Dermis blood vessel endothelial cell (primary cell): Measurements from ENCODE around the gene PDZRN3. TPM values are rescaled to one million over a fixed set of nuclear protein-coding genes. Genes with fewer than 3 reads are reported as not detected.

Experiments used
- DNase-seq: peaks from one replicate; pipeline ENCODE4 v3.0.0; 2010
- total RNA-seq: library from RNA; depleted of rRNA; stranded (reverse); fragments of >200 nt; gene quantifications from 2 replicates; pipeline ENCODE4 v1.2.3, GENCODE V29; 2014

PDZRN3 gene
- total RNA-seq, 1 donor from 2014 or later: under 0.01 TPM

DNA sequence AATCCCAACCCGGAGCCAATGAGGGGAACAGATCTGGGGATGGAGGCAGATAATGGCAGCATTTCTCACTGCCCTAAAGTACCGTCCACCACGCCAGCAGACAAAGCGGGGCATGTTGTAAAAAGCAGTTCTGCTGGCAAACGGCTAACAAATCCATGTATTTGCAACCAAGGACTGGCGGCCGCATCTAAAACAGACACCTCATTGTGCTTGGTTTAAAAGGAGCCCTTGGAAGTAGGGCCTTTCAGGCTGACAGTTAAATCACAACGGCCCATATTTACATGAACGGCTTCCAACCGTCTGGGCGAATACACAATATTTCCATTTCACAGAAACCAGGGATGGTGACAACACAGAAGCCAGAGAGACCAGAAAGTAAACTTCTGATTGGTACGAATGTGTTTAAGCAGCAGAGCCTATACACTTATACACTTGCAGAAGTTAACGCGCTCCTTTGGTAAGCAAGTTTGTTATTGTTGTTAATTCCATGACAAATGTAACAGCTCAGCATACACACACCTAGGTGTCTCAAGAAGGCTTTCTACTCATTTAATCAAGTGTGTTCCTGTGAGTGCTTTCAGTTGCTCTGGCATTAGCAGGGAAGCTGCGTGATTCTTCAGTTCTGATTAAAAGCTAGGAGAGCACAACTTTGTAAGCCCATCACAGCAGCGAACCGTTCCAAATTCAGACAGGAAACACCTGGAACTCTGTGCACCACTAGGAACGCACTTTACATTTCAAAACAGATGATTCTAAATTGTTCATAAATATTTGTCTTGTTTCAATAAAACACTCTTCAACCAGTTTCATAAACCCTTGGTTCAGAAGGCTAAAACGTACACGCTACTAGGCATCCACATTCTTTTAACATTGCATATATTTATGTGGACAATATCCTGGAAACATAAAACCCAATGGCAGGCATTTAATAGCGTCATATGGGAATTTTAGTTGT lies 112.9 kb downstream of the PDZRN3 start:
- DNase-seq: peak; percentile 2

DNA sequence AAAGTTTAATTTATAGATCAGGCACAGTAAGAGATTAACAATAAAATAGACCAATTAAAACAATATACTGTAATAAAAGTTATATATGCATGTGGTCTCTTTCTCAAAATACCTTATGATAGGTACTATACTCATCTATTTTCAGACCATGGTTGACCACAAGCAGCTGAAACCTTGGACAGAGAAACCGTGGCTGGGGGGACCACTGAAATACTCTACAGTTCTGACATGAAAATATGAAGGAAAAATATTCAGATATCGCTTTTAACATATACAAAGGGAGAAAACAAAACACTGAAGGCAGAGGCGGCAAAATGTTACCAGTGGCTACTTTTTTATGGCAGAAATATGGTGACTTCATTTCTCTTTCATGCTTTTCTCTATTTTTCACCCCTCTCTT lies 114.0 kb downstream of the PDZRN3 start:
- DNase-seq: no peak

DNA sequence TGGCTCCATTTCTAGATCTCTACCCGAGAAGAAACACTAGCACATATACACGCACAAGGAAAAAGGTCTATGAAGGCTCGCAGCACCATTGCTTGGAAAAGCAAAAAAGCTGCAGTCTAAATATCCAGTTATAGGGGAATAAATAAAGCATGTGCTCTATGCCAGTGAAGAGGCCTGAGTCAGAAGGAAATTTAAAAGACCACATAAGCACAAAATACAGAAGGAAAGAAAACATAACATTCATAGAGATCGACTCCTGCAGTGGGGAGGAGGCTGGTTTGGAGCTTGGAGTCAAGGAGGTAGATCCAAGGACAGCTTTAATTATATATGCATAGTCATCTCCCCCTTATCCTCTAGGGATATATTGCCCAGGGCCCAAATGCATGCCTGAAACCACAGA lies 114.4 kb downstream of the PDZRN3 start:
- DNase-seq: no peak

DNA sequence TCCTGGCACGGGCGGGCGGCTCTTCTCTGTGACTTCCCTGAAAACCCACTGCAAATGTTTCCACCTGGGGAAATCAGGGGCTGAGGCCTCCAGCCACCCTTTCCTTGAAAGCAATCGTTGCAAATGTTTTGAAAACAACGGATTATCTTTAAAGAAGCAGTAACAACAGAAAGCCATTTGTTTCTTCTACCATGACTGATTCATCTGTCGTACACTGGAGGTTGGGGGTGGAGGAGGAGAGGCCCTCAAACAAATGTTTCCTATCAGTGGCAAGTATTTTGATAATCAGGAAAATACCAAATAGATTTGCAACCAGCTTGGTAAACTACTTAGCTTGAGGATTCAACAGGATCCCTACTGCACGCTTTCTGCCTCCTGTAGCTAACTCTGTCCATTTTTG lies 114.9 kb downstream of the PDZRN3 start:
- DNase-seq: no peak

DNA sequence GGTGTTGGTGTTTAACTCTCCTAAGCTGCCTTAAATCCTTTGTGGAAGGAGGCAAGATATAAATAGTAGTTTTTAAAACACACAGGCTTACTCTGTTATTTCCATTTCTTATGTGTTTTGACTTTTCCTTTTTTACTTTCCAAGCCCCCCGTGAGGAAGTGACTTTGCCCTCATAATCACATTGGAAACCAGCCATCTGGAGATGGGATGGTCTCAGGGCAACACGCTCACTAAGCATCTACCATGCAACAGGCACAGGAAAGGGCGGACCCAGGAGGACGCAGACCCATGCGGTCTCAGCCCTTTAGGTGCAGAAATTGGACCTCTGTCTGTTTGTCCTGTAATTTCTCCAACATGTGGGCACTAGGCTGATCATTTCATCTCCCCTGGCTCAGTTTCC lies 115.7 kb downstream of the PDZRN3 start:
- DNase-seq: no peak

DNA sequence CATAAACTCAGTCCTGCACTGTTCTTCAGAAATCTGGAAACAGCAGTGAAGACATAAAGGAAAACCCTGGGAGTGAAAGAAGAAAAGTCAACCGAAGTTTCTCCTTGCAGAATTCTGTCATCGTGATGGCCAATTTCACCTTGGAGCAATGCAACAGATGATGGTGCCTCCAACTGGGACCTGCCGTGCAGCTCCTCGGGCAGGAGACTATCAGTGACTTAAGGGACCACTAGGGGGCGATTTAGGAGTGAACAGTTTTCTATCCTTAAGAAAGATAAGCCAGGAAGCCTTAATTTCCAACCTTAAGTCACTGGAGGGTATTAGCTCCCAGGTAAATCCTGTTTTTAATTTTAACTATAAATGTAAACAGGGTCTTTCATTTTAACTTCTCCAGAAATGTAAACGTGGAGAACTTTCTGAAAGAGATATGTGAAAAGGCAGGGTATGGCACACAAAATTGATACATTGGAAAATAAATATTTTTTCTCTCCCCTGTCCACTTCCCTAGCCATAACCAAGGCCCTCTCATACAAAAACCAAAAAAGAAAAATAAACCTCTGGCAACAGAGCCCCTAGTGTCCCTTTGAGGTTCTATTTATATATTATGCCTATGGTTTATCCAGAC lies 116.3 kb downstream of the PDZRN3 start:
- peak; percentile 60 for DNase-seq

DNA sequence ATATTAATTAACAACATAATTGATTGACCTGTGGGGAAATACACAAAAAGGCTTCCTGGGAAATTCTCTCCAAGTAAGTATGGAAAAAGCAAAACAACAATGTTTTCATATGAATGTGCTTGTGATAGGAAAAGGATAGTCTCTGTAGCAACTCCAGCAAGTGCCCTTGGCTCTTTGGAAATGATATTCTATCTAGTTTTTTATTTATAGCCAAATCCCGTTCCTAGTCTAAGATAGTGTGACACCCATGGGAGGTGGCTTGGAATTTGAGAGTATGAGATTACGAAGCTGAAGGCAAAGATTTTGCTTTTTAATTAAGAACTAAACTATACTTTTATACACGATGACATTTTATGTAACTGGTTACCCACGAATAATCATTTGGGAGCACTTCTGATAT lies 119.9 kb downstream of the PDZRN3 start:
- DNase-seq: no peak

DNA sequence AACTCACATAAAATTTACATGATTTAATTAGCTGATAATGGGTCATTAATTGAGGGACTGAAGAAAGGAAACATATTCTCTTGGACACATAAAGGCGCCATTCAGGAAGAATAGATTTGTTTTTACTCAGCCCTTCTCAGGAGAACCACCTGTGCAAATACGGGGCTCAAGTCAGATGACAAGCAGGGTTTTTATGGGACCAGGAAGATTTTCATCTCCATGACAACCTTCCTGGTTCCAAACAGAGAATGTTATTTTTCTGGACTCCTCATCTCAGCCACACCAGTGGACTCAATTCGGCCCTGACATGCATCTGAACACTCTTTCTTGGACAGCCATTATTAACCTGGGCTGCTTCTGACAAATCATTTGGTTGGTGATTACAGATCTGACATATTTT lies 120.5 kb downstream of the PDZRN3 start:
- DNase-seq: no peak

DNA sequence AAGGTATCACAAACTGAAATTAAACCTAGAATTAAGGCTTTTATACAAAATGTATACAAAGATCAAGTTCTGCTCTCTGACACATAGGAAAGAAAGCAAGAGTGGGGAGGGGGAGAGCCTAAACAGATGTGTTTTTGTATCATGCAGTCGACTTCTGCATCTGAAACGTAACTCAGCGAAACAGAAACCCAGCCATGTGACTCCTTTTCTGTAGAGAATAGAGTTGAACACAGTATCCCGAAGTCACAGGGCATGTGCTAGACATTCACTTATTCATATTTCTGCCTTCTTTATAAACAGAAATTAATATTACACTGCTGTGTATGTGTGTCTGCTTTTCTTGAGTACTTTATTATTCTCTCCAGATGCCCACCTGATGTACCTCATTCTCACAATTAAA lies 121.0 kb downstream of the PDZRN3 start:
- DNase-seq: no peak

DNA sequence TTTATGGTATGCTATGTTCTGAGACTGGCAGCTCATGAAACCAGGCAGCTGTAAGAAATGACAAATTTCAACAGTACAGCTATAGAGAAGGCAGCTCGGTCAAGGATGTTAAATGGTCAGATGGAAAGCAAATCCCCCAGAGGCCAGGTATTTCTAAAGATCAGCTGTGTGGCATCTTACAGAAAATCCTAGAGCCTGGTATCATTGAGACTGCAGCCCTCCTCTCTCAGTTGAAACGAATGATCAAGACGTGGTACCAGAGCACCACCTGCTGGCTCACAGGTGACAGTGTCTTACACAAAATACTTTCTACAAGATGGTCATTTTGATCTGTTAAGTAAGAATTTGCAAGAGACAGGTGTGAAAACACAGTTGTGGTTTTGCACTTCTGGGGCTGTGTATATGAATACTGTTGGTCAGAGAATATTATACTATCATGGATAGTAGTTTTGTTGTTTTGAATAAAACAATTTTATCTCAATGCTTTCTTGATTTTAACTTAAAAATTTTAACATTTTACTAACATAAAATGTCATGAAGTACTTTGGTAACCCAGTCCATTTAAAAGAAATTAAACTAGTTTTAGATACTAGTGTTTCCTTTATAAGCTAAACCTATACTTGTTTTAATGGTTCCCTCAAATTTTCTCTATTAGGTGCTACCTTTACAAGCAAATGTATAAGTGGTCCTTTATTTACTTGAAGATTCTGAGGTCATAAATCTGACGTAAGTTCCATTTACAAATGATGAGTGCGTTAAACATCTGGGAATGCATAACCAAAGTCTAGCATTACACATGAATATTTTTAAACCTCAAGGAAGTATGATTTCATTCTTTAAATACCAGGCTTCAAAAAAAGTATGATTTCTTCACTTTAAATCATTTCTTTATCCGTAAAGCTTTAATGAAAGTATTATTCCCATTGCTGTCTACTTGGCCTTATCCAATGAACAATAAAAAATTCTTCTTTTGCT lies 121.8 kb downstream of the PDZRN3 start:
- peak; percentile 72 for DNase-seq

DNA sequence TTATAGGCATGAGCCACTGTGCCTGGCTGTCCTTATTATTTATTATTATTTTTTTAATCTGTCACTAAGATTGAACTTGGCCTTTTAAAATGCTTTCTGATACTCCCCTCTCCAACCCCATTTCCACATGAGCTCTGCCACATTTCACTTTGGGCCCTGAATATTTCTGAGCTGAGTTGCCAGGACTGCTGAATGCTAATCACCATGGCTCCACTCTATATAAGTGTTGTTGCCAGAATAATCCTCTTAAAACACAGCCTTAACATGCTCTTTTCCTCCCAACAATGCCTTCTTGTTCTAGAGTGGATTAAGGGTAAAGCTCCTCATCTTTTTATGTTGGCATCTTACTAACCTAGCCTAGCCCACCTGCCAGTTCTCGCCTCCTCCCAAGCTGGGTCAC lies 124.4 kb downstream of the PDZRN3 start:
- no peak for DNase-seq

DNA sequence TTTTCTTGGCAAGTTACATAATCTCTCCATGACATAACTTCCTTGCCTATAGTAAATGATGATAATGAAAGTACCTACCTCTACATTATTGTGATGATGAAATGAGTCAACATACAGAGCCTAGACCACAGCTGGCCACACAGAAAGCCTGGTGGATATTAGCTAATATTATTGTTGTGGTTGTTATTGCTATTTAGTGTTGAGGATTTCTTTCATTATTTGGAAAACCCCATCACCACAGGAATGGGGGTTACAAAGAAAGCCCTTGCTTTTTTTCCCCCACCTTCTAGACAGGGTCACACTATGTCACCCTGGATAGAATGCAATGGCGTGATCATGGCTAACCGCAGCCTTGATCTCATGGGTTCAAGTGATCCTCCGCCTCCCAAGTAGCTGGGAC lies 125.0 kb downstream of the PDZRN3 start:
- no peak for DNase-seq

DNA sequence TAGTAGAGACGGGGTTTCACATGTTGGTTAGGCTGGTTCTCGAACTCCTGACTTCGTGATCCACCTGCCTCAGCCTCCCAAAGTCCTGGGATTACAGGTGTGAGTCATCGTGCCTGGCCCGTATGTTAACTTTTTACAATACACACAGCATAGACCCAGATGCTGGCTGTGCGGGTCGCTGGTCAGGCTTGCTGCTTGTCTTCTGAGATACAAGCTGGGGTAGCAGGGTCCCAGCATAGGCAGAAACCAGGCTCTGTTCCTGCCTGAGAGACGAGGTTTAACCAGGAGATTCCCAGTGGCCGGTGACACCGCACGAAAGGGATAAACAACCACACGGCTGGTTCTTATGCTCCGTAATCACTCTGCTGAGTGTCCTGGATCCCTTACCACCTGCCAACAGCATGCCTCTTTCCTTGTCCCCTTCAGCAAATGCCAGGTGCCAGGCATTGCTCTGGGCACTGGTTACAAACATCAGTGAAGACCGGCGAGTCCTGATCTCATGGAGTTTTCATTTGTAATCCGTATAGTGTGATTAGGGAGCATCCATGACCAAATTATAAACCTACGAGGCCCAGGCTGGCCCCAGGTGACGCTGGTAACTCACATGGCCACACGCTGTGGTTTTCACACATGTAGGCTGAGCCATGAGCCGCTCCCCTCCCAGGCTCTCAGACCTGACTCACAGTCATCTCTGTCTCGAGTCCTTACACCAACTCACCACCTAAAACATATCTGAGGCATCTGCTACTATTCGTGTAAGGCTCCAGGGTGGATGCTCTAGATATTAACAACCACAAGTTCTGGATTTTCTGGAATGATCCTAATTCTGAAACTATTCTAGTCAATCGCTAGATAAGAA lies 125.7 kb downstream of the PDZRN3 start:
- no peak for DNase-seq

DNA sequence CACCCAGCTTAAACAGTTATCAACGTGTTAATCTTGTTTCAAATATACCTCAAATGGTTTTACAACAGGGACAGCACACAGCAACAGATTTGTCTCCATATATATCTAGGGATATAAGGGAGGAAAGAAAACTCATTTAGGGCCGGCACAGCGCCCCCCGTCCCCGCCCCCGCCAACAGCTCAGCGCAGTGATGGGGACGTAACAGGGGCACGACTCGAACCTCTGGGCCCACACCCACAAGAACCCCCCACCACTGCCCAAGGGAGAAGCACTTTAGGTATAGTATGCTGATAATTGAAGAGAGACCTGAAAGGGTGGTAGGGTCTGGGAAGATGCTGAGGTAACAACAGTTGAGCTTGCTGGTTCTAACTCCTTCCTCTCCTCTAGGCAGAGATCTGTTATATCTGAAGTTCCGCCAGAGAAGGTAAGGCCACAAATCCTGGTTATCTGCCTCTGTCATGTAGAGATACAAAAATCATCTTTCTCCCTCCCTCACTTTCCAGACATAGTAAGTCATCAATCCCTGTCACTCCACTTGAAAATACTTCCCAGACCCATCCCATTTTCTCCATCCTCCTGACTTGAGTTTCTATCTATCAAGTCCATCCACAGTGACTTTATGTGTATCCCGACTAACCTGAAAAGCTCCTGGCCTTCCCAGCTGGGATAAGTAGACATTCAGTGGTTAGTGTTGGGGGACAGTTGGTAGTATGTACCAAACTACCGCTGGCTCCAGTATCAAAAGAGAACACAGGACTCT lies 126.9 kb downstream of the PDZRN3 start:
- no peak for DNase-seq

DNA sequence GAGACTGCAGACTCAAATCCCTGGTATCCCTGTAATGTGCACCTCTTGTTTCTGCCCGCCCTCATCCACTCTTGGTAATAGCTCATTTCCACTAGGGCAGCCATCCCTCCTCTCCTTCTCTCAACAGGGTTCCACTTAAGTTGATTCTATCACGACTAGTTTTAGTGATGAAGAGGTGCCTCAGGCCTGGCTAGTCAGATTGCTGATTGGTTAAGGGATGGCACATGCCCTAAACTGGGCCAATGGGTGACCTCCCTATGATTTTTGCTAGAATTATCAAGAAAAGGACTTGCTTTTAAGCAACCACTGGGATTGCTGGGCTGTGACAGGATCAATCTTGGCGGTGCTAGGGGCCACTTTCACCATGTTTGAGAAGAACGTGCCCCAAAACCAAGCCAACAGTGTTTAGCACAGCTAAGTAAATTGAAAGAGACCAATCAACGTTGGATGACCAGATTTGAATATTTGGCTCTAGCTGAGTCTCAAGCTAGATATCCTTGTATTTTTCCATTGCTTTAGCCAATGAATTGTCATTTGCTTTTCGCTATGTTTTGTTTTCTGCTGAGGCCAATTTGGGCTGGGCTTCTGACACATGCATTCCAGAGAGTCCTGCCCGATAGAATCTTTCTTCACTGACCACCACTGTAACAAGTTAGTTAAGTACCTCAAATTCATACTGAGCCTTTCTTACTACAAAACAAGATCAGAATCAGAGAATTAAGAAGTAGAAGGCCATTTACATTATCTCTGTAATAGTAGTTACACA lies 131.0 kb downstream of the PDZRN3 start:
- DNase-seq: no peak

DNA sequence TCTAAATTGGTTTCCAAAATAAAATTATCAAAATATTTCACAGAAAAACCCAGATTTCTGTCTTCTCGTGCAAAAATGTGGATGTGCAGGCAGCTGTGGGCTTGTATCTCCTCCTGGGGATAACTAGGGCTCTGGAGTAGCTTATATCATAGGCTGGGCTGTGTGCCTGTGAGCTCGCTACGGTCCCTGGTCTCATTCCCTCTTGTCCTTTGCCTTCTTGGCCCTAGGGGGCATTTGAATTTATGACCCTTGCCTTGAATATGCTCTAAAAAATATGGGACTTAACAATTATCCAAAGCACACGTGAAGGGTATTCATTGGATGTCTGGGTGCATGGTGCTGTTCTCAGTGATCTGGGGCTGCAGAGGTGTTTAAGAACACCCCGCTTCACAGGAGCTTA lies 132.6 kb downstream of the PDZRN3 start:
- no peak for DNase-seq

DNA sequence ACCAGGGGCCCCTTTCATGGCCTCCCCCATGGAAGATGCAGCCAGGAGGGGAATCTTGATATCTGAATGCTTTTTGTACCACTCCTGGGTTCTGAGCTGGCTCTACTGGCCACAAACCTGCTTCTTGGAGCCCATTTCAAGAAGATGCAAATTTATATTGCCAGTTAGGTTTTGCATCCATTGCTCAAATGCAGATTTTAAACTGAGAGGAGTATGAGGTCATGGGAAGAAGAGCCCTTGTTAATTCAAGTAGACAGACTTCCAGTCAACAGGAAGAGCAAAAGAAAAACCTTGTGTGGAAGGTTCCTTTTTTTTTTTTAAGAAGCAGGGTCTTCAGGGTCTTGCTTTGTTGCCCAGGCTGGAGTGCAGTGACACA lies 133.5 kb downstream of the PDZRN3 start:
- no peak for DNase-seq

DNA sequence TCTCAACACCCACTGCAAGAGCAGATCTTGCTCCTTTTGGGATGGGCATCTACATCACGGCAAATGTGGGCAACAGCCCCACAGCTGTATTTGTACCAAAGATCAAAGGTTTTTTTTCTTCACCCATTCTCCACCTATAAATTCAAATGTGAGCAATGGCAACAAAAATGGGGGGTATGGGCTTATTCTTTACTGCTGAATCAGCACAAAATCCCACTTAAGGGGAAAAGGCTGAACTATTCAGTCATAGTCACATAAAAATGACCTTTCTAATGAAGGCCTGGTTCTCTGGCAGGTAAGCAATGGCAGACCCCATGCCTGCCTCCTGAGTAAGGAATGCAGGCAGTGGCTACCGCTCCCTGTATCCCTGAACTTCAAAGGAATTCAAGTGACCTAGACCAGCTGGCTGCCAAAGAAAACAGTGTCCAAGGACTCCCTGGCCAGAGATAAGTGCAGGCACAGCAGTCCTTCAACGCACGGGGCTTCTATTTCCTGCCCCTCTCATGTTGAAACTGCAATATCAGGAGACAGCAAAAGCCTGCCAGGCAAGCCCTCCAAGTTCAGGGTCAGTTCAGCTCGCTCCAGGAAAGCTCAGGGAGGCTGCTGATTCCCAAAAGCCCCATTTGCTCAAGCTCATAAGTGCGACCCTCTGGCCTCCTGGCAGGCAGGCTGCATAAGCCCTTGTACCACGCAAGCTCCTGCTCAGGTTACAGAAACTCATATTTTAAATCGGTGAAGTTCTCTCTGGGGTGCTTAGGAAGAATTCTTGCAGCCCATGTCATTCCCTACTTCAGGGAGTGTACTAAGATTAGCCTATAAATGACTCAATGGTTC lies 134.1 kb downstream of the PDZRN3 start:
- no peak for DNase-seq

DNA sequence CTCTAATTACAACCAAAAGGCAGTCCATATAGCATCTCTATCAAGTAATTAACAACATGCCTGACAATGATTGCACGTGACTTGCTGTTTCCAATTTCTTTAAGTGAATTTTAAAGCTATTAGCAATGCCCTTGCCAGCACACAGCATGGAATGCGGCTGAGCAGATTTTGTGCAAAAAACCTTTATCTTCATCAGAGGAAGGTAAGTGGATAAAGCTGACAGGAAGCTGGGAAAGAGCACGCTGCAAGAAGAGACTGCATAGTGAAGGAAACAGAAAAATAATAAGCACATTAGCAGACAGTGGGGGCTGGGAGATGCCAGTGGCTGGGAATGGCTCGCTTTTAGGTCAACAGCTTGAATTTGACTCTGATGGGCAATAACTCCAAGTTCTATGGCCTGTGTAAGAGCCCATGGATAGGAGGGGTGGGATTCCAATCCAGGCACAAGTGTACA lies 138.8 kb downstream of the PDZRN3 start:
- DNase-seq: no peak
